IMR-90 (cell line): ENCODE results near the gene DDX10. TPM values are rescaled to one million over a fixed set of nuclear protein-coding genes. Genes with fewer than 3 reads are reported as not detected.

Experiments used
- ATAC-seq: fragments of 200-7000 bp; cut with Tn5 transposase; 2 replicates; pipeline ENCODE4 v1.9.1; 2020; ENCODE audit warnings: low read depth, mild to moderate bottlenecking, moderate library complexity
- BruUV-seq: library from RNA; stranded (reverse); fragments of 400-500 nt; replicated peaks from 2 replicates; lab custom pipeline; 2021; lab: Mats Ljungman, UMichigan
- CTCF ChIA-PET: fragments of 300-600 bp; formaldehyde crosslinking; extraction: SDS; loops from one replicate; lab custom pipeline; 2021; ENCODE audit warnings: antibody characterized with exemption; lab: Yijun Ruan, JAX
- POLR2A ChIA-PET: fragments of 300-600 bp; sonication (Branson Sonifier 250); formaldehyde crosslinking; loops from one replicate; lab custom pipeline; 2022; ENCODE audit warnings: antibody characterized with exemption; ENCODE audit not compliant: unreplicated experiment; lab: Charles Lee
- DNase-seq: peaks from one replicate; pipeline ENCODE4 v3.0.0; 2013
- H2AFZ ChIP-seq: replicated peaks from 2 replicates; pipeline ENCODE3; 2013; ENCODE audit warnings: low read length, mild to moderate bottlenecking; ENCODE audit not compliant: poor library complexity
- H2AK5ac ChIP-seq: 2 replicates; pipeline ENCODE4 v1.6.1; 2013; ENCODE audit warnings: low read depth, low read length, inconsistent platforms
- H2AK9ac ChIP-seq: replicated peaks from 2 replicates; pipeline ENCODE3; 2013; ENCODE audit warnings: mild to moderate bottlenecking, low read depth, low read length, moderate library complexity; ENCODE audit not compliant: poor library complexity
- H2BK120ac ChIP-seq: 2 replicates; pipeline ENCODE4 v1.6.1; 2013; ENCODE audit warnings: low read depth, low read length, inconsistent platforms
- H2BK15ac ChIP-seq: 3 replicates; pipeline ENCODE4 v1.6.1; 2013; ENCODE audit warnings: low read depth, low read length, inconsistent platforms
- H2BK20ac ChIP-seq: 2 replicates; pipeline ENCODE4 v1.6.1; 2013; ENCODE audit warnings: low read depth, mild to moderate bottlenecking, inconsistent platforms, low read length, moderate library complexity
- H2BK5ac ChIP-seq: 2 replicates; pipeline ENCODE4 v1.6.1; 2013; ENCODE audit warnings: mild to moderate bottlenecking, low read depth, low read length, inconsistent platforms; ENCODE audit not compliant: poor library complexity, severe bottlenecking
- H3K14ac ChIP-seq: replicated peaks from 2 replicates; pipeline ENCODE4 v1.6.1; 2013; ENCODE audit warnings: low read depth, low read length, inconsistent platforms
- H3K18ac ChIP-seq: 2 replicates; pipeline ENCODE4 v1.6.1; 2013; ENCODE audit warnings: low read depth, low read length, control low read depth
- H3K23ac ChIP-seq: 2 replicates; pipeline ENCODE4 v1.6.1; 2013; ENCODE audit warnings: low read depth, low read length, inconsistent platforms
- H3K27ac ChIP-seq: 2 replicates; pipeline ENCODE4 v1.5.1; 2013; ENCODE audit warnings: mild to moderate bottlenecking, control low read depth, low read length; ENCODE audit not compliant: insufficient read depth
- H3K27me3 ChIP-seq: 2 replicates; pipeline ENCODE4 v1.6.1; 2013; ENCODE audit warnings: low read length; ENCODE audit not compliant: control insufficient read depth, insufficient read depth
- H3K36me3 ChIP-seq: 2 replicates; pipeline ENCODE4 v1.6.1; 2013; ENCODE audit warnings: low read length, mixed read lengths; ENCODE audit not compliant: control insufficient read depth, insufficient read depth
- H3K4ac ChIP-seq: 2 replicates; pipeline ENCODE4 v1.6.1; 2013; ENCODE audit warnings: low read depth, low read length, inconsistent platforms
- H3K4me1 ChIP-seq: 2 replicates; pipeline ENCODE4 v1.6.1; 2013; ENCODE audit warnings: low read length, mixed read lengths; ENCODE audit not compliant: control insufficient read depth, insufficient read depth
- H3K4me2 ChIP-seq: 2 replicates; pipeline ENCODE4 v1.6.1; 2013; ENCODE audit warnings: low read depth, mild to moderate bottlenecking, control low read depth, low read length, moderate library complexity
- H3K4me3 ChIP-seq: 2 replicates; pipeline ENCODE4 v1.5.1; 2013; ENCODE audit warnings: low read depth, mild to moderate bottlenecking, control low read depth, low read length, moderate library complexity; ENCODE audit not compliant: insufficient read depth
- H3K56ac ChIP-seq: 2 replicates; pipeline ENCODE4 v1.6.1; 2013; ENCODE audit warnings: low read length, inconsistent platforms; ENCODE audit not compliant: insufficient read depth; ENCODE audit errors: extremely low read depth
- H3K79me1 ChIP-seq, 2 experiments: 2 replicates each; pipeline ENCODE4 v1.6.1; 2013; ENCODE audit warnings: low read length in 2 of 2, inconsistent platforms in 1 of 2, low read depth in 1 of 2
- H3K9ac ChIP-seq: 2 replicates; pipeline ENCODE4 v1.6.1; 2013; ENCODE audit warnings: low read depth, low read length, control low read depth
- H3K9me1 ChIP-seq: 2 replicates; pipeline ENCODE4 v1.6.1; 2013; ENCODE audit warnings: low read length, inconsistent platforms; ENCODE audit not compliant: insufficient read depth
- H3K9me3 ChIP-seq: 2 replicates; pipeline ENCODE4 v1.6.1; 2013; ENCODE audit warnings: low read length; ENCODE audit not compliant: control insufficient read depth, insufficient read depth
- H4K20me1 ChIP-seq: 2 replicates; pipeline ENCODE4 v1.6.1; 2013; ENCODE audit warnings: low read length, inconsistent platforms; ENCODE audit not compliant: insufficient read depth
- H4K5ac ChIP-seq: 2 replicates; pipeline ENCODE4 v1.6.1; 2013; ENCODE audit warnings: mild to moderate bottlenecking, low read depth, low read length, control low read depth
- H4K8ac ChIP-seq, 2 experiments: 2 replicates each; pipeline ENCODE4 v1.6.1; 2013; ENCODE audit warnings: low read depth in 2 of 2, low read length in 2 of 2, control low read depth in 1 of 2, inconsistent platforms in 1 of 2
- H4K91ac ChIP-seq: 2 replicates; pipeline ENCODE4 v1.6.1; 2013; ENCODE audit warnings: low read depth, low read length, inconsistent platforms; ENCODE audit not compliant: insufficient read depth
- RAD21 ChIP-seq: IDR thresholded peaks from 2 replicates; pipeline ENCODE4 v1.6.1; 2012; ENCODE audit warnings: low read length, improper control_type of control experiment
- dilution Hi-C: fragments of 300-500 bp; cut with HindIII; formaldehyde crosslinking; loops from one replicate; pipeline ENCODE4 v1.14.3; 2018; ENCODE audit warnings: low sequenced_read_pairs; ENCODE audit not compliant: unreplicated experiment
- in situ Hi-C: fragments of 300-500 bp; cut with MboI; formaldehyde crosslinking; loops from 3 replicates; pipeline ENCODE4 v1.14.3; 2019; ENCODE audit warnings: low sequenced_read_pairs, inconsistent platforms, mixed read lengths
- intact Hi-C: fragments of 100-400 bp; cut with micrococcal nuclease; formaldehyde crosslinking; loops from 2 replicates; pipeline ENCODE4 v1.10.0; 2022
- polyA plus RNA-seq, 3 experiments: library from polyadenylated mRNA; depleted of rRNA; stranded (reverse); fragments of >200 nt; gene quantifications; 2 replicates each; pipeline ENCODE4 v1.2.3, GENCODE V29; 2012; ENCODE audit warnings: low replicate concordance in 1 of 3
- total RNA-seq: library from RNA; depleted of rRNA; stranded (reverse); fragments of >200 nt; gene quantifications from 2 replicates; pipeline ENCODE4 v1.2.3, GENCODE V29; 2012

The DDX10 gene
- total and polyA plus RNA-seq, 2 of the 4 experiments (the other 2 are of a cell fraction): 20.0 to 31.9 TPM

- H3K18ac ChIP-seq: no peak overlapping the region
- no peak overlapping the region for H2BK20ac ChIP-seq
- H4K8ac ChIP-seq: no peak overlapping the region
- H3K4me1 ChIP-seq: 0 out of 2 replicates have a peak, but pooled peaks cover 3% of the 10 kb centered on the region
- no peak overlapping the region for H3K4ac ChIP-seq
- H3K4me3 ChIP-seq: no peak overlapping the region
- H3K56ac ChIP-seq: no peak overlapping the region
- no peak overlapping the region for H2BK15ac ChIP-seq
- no peak for DNase-seq
- no peak overlapping the region for H2AK5ac ChIP-seq
- no peak for ATAC-seq
- H2BK5ac ChIP-seq: no peak overlapping the region
- no peak overlapping the region for H3K27ac ChIP-seq
- no peak overlapping the region for H3K9ac ChIP-seq
- no peak overlapping the region for H3K4me2 ChIP-seq
- dilution Hi-C loops: no loop called here
- H3K9me1 ChIP-seq: no peaks in the 10 kb centered on the region
- no peaks in the 10 kb centered on the region for H3K9me3 ChIP-seq
- intact Hi-C loops: no loop called here
- no peaks in the 10 kb centered on the region for H4K20me1 ChIP-seq
- peaks cover 15 to 19% of the 10 kb centered on the region in 2 experiments; a peak in 3 of 4 replicates for H3K79me1 ChIP-seq
- H4K91ac ChIP-seq: no peak overlapping the region
- POLR2A ChIA-PET: no interaction called here
- no TSS peak for BruUV-seq
- H2AFZ ChIP-seq: no peak overlapping the region
- no peak for TF ChIP-seq RAD21
- in situ Hi-C loops: no loop called here
- no peak overlapping the region for H3K23ac ChIP-seq
- no peaks in the 10 kb centered on the region for H3K36me3 ChIP-seq
- CTCF ChIA-PET: interaction anchor here (0.6 to 0.9 kb wide), 2 partner anchors 9 to 18 kb away, joined by 3 read pairs; no protein-coding TSS in a partner anchor
- no peak overlapping the region for H2BK120ac ChIP-seq
- no peak overlapping the region for H4K5ac ChIP-seq
- no peak overlapping the region for H2AK9ac ChIP-seq
- no peak overlapping the region for H3K14ac ChIP-seq
- no peaks in the 10 kb centered on the region for H3K27me3 ChIP-seq
Measured at GRCh38 chr11:108752297-108752751, 87.5 kb downstream of the DDX10 start.
